Esophagus muscularis mucosa (tissue), 4 donors: Measurements from ENCODE around the gene HK1. TPM values are rescaled to one million over a fixed set of nuclear protein-coding genes. Genes with fewer than 3 reads are reported as not detected.
A peak's percentile ranks its signal among the peaks of the same experiment; 100 is the strongest.

Experiments
- DNase-seq: peaks from one replicate; pipeline ENCODE4 v3.0.0-alpha.2; 2017; ENCODE audit errors: extremely low spot score
- H3K27ac ChIP-seq, 4 donors: fragments of 200-600 bp; sonication (generic); replicated peaks in 1 of 4; 1 replicate in 3 of 4; 2 replicates in 1 of 4; pipeline ENCODE4 v1.5.1; 2016 to 2019; ENCODE audit warnings: mild to moderate bottlenecking in 1 of 4
- H3K27me3 ChIP-seq, 4 donors: fragments of 200-600 bp; sonication (generic); one replicate each; pipeline versions ENCODE4 v1.5.1 to v1.6.0; 2016 to 2019
- H3K36me3 ChIP-seq, 4 donors: fragments of 200-600 bp; sonication (generic); one replicate each; pipeline ENCODE4 v1.5.1; 2016 to 2019
- H3K4me1 ChIP-seq, 4 donors: fragments of 200-600 bp; sonication (generic); one replicate each; pipeline ENCODE4 v1.5.1; 2016 to 2019
- H3K4me3 ChIP-seq, 4 donors: fragments of 200-600 bp; sonication (generic); 1 replicate in 2 of 4; 2 replicates in 2 of 4; pipeline ENCODE4 v1.5.1; 2016 to 2019; ENCODE audit warnings: mild to moderate bottlenecking in 4 of 4, moderate library complexity in 1 of 4
- H3K9me3 ChIP-seq, 4 donors: fragments of 200-600 bp; sonication (generic); 1 replicate in 3 of 4; 2 replicates in 1 of 4; pipeline ENCODE4 v1.5.1; 2016 to 2019
- EP300 ChIP-seq: sonication (generic); formaldehyde crosslinking; IDR thresholded peaks from one replicate; pipeline ENCODE4 v1.6.1; 2017; ENCODE audit warnings: antibody characterized with exemption
- POLR2A ChIP-seq: fragments of 450-650 bp; IDR thresholded peaks from one replicate; pipeline ENCODE4 v1.6.1; 2017; ENCODE audit warnings: antibody characterized with exemption, moderate library complexity, mild to moderate bottlenecking, low read depth
- POLR2AphosphoS5 ChIP-seq, 2 donors: sonication (generic); formaldehyde crosslinking; IDR thresholded peaks; one replicate each; pipeline ENCODE4 v1.6.1; 2017; ENCODE audit warnings: antibody characterized with exemption in 2 of 2
- WGBS: methylation state at CpG from one replicate; pipeline ENCODE4 v1.1.5; 2018; 5-methylcytosine and 5-hydroxymethylcytosine counted together
- intact Hi-C: fragments of 100-400 bp; cut with DNase I; formaldehyde crosslinking; loops from one replicate; pipeline ENCODE4 v1.15.1; 2023
- total RNA-seq, 4 donors: library from RNA; depleted of rRNA; stranded (reverse); fragments of >200 nt; gene quantifications; one replicate each; pipeline versions ENCODE4 v1.1.0 to v1.2.1, GENCODE V29; 2016
- TF ChIP-seq, protein P1 (sequence below), 3 experiments: fragments of 200-600 bp in 2 of 3; fragments of 450-650 bp in 1 of 3; sonication (generic) in 2 of 3; IDR thresholded peaks; one replicate each; pipeline ENCODE4 v1.5.1; 2017 to 2019; ENCODE audit warnings: antibody characterized with exemption in 3 of 3, mild to moderate bottlenecking in 2 of 3, moderate library complexity in 1 of 3

Gene HK1
- total RNA-seq, 4 donors from 2014 or later, result 114 to 188 (median 151) TPM

DNA sequence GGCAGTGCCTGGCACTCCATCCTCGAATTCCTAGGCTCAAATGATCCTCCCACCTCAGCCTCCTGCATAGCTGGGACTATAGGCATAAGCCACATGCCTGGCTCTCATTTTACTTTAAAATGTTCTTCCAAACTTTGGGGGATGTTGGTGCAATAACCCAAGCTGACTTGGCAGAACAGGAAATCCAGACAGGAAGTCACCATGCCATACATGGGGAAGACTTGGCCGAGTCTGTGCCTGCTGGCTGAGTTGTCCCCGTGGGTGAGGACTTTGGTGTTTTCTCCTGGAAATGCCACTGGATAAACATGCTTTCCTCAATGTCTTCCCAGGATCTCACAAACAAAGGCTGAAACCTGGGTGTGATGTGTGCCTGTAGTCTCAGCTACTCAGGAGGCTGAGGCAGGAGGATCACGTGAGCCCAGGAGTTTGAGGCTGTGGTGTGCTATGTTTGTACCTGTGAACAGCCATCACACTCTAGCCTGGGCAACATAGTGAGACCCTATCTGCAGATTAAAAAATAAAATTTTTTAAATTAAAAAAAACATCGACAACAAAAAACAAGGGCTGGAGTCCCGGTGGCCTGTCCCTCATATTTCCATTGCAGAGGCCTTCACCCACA, 38.4 kb upstream of the HK1 start:
- WGBS, result 67% methylated on average over 6 of the region's 6 CpGs
- H3K27ac ChIP-seq, result peak overlapping the region in 1 of 4 donors; percentile 10

DNA sequence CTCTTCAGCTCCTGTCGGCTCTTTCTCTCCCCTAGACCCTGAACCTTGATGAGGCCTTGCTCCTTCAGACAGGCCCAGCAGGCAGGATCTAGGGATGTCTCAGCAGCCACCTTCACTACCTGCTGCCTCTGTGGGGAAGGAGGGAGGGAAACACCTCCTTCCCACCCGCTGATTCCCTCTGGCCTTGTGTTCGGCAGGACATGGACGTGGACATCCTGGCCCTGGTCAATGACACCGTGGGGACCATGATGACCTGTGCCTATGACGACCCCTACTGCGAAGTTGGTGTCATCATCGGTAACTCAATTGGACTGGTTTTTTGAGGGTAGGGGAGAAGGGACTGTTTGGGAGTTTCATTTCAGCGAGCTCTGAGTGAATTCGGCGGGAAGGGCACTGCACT, 37.8 kb upstream of the HK1 start:
- peaks cover 4 to 21% (median 11%) of the 10 kb centered on the region in 4 donors for H3K4me1 ChIP-seq
- intact Hi-C loops, result no loop called here
- no peak overlapping the region for H3K4me3 ChIP-seq
- WGBS, result 86% methylated on average over 8 of the region's 11 CpGs
- TF ChIP-seq POLR2A, result no peak
- TF ChIP-seq EP300, result no peak
- TF ChIP-seq, protein P1, sequence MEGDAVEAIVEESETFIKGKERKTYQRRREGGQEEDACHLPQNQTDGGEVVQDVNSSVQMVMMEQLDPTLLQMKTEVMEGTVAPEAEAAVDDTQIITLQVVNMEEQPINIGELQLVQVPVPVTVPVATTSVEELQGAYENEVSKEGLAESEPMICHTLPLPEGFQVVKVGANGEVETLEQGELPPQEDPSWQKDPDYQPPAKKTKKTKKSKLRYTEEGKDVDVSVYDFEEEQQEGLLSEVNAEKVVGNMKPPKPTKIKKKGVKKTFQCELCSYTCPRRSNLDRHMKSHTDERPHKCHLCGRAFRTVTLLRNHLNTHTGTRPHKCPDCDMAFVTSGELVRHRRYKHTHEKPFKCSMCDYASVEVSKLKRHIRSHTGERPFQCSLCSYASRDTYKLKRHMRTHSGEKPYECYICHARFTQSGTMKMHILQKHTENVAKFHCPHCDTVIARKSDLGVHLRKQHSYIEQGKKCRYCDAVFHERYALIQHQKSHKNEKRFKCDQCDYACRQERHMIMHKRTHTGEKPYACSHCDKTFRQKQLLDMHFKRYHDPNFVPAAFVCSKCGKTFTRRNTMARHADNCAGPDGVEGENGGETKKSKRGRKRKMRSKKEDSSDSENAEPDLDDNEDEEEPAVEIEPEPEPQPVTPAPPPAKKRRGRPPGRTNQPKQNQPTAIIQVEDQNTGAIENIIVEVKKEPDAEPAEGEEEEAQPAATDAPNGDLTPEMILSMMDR (IDR thresholded peaks at IDR 0.05), result no peak
- TF ChIP-seq POLR2AphosphoS5 (IDR thresholded peaks at IDR 0.05), result no peak
- no peaks in the 10 kb centered on the region for H3K9me3 ChIP-seq
- no peak for DNase-seq
- H3K27me3 ChIP-seq, result no peaks in the 10 kb centered on the region
- no peak overlapping the region for H3K27ac ChIP-seq
- H3K36me3 ChIP-seq, result no peaks in the 10 kb centered on the region

More for the DNA sequence above, 38.4 kb upstream of the HK1 start:
- no peak for DNase-seq
- Histone ChIP-seq H3K4me3 (no peak overlapping the region), H3K9me3 (no peaks in the 10 kb centered on the region), H3K36me3 (no peaks in the 10 kb centered on the region), H3K4me1 (peaks cover 4 to 21% (median 11%) of the 10 kb centered on the region in 4 donors), H3K27me3 (no peaks in the 10 kb centered on the region)
- TF ChIP-seq, protein P1 (IDR thresholded peaks at IDR 0.05), result no peak
- TF ChIP-seq POLR2A (no peak), POLR2AphosphoS5 (IDR thresholded peaks at IDR 0.05) (no peak), EP300 (no peak)
- intact Hi-C loops, result loop anchor here (5.0 to 10.0 kb wide), 2 partner anchors 77 to 395 kb away; partner anchors contain the start of gene FAM241B

DNA sequence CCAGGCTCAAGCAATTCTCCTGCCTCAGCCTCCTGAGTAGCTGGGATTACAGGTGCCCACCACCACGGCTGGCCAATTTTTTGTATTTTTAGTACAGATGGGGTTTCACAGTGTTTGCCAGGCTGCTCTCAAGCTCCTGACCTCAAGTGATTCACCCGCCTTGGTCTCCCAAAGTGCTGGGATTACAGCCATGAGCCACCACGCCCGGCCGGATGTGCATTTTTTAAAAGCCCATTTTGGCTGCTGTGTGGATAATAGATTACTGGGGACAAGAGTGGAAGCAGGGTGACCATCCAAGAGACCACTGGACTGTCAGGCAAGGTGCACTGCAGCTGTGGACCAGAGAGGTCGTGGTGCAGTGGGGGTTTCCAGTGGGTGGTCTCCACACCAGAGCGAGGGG, 36.7 kb upstream of the HK1 start:
- DNase-seq, result no peak
- no peaks in the 10 kb centered on the region for H3K9me3 ChIP-seq
- no peak overlapping the region for H3K27ac ChIP-seq
- peaks cover 4 to 21% (median 11%) of the 10 kb centered on the region in 4 donors for H3K4me1 ChIP-seq
- no peaks in the 10 kb centered on the region for H3K27me3 ChIP-seq
- H3K4me3 ChIP-seq, result no peak overlapping the region
- 74% methylated on average over 7 of the region's 7 CpGs for WGBS
- TF ChIP-seq EP300 (no peak), POLR2AphosphoS5 (IDR thresholded peaks at IDR 0.05) (no peak), POLR2A (no peak)
- TF ChIP-seq, protein P1 (IDR thresholded peaks at IDR 0.05), result no peak
- intact Hi-C loops, result no loop called here
- no peaks in the 10 kb centered on the region for H3K36me3 ChIP-seq

DNA sequence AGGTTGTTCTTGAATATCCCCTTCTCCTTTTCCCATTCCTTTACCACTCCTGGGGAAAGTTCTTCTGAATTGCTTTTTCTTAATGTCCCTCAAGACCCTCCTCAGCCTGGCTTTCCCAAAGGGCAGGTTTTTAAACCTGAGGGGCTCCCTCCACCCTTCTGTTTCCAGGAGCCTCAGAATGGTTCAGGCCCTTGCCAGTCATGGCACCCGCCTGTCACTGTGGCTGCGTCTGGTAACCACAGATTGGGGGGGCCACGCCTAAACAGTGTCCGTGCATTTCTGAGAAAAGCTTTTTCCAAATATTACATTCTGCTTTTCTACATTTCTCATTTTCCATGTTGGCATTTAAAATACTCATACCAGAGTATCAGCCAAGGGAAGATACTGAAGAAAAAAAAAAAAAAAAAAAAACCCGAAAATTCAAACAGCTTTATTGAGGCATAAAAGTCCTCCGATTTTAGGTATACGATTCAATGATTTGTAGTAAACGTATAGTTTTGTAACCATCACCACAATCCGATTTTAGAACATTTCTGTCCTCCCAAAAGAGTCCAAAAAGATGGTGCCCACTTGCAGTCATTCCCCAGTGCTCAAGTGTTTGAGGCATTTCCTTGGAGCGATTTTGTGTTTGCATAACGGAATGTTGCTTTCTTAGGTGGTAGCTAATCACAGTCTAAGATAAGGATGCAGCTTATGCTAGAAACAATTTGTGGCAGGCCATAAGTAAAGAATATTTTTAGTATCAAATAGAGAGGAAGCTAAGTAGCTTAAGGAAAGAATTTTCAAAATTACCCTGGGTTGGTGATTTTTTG, 36.0 kb upstream of the HK1 start:
- H3K4me1 ChIP-seq, result peaks cover 4 to 21% (median 11%) of the 10 kb centered on the region in 4 donors
- H3K36me3 ChIP-seq, result no peaks in the 10 kb centered on the region
- TF ChIP-seq, protein P1 (IDR thresholded peaks at IDR 0.05), result no peak
- TF ChIP-seq POLR2AphosphoS5 (IDR thresholded peaks at IDR 0.05) (no peak), POLR2A (no peak), EP300 (no peak)
- H3K4me3 ChIP-seq, result no peak overlapping the region
- 87% methylated on average over 11 of the region's 11 CpGs for WGBS
- H3K27ac ChIP-seq, result no peak overlapping the region
- H3K27me3 ChIP-seq, result no peaks in the 10 kb centered on the region
- intact Hi-C loops, result no loop called here
- no peaks in the 10 kb centered on the region for H3K9me3 ChIP-seq
- DNase-seq, result no peak
